Right kidney (tissue), 1 donor: ENCODE data around the gene NUP54.

Experiments used
- DNase-seq: peaks from one replicate; pipeline ENCODE4 v3.0.0-alpha.2; 2016

NUP54 gene

GRCh38 chr4:76072760-76073159 lies 75.4 kb downstream of the NUP54 start:
- no peak for DNase-seq

GRCh38 chr4:76067652-76068286 lies 80.4 kb downstream of the NUP54 start:
- peak; percentile 18 for DNase-seq

GRCh38 chr4:76066546-76066945 lies 81.7 kb downstream of the NUP54 start:
- no peak for DNase-seq
